Thyroid gland (tissue), 4 donors: ENCODE measurements around the gene TGFBR3. TPM values are rescaled to one million over a fixed set of nuclear protein-coding genes. Genes with fewer than 3 reads are reported as not detected.

Experiments used
- DNase-seq, 2 donors: peaks; one replicate each; pipeline ENCODE4 v3.0.0-alpha.2; 2019
- H3K27ac ChIP-seq, 3 donors: fragments of 200-600 bp; sonication (generic); 1 replicate in 2 of 3; 2 replicates in 1 of 3; pipeline ENCODE4 v1.5.1; 2016 to 2019; ENCODE audit warnings: mild to moderate bottlenecking in 1 of 3, moderate library complexity in 1 of 3
- H3K27me3 ChIP-seq: fragments of 200-600 bp; sonication (generic); one replicate; pipeline ENCODE4 v1.5.1; 2019
- H3K36me3 ChIP-seq, 2 donors: fragments of 200-600 bp; sonication (generic); one replicate each; pipeline ENCODE4 v1.5.1; 2016 to 2019
- H3K4me1 ChIP-seq, 2 donors: fragments of 200-600 bp; sonication (generic); one replicate each; pipeline ENCODE4 v1.5.1; 2017 to 2019
- H3K4me3 ChIP-seq, 3 donors: fragments of 200-600 bp; sonication (generic); replicated peaks in 1 of 3; 1 replicate in 2 of 3; 2 replicates in 1 of 3; pipeline ENCODE4 v1.5.1; 2016; ENCODE audit warnings: mild to moderate bottlenecking in 1 of 3
- H3K9me3 ChIP-seq: fragments of 200-600 bp; sonication (generic); one replicate; pipeline ENCODE4 v1.5.1; 2017
- CTCF ChIP-seq, 6 experiments: fragments of 200-600 bp in 3 of 6; fragments of 450-650 bp in 3 of 6; sonication (generic) in 3 of 6; IDR thresholded peaks; one replicate each; pipeline ENCODE4 v1.5.1; 2016 to 2019; ENCODE audit warnings: antibody characterized with exemption in 6 of 6, mild to moderate bottlenecking in 2 of 6, inconsistent platforms in 1 of 6, moderate library complexity in 1 of 6
- POLR2A ChIP-seq, 2 donors: fragments of 450-650 bp; IDR thresholded peaks; one replicate each; pipeline ENCODE4 v1.6.1; 2017; ENCODE audit warnings: antibody characterized with exemption in 2 of 2, mild to moderate bottlenecking in 2 of 2, moderate library complexity in 1 of 2
- WGBS, 2 donors: methylation state at CpG; one replicate each; pipeline ENCODE4 v1.1.5; 2017; 5-methylcytosine and 5-hydroxymethylcytosine counted together
- intact Hi-C: fragments of 100-400 bp; cut with DNase I; formaldehyde crosslinking; loops from one replicate; pipeline ENCODE4 v1.15.1; 2023
- total RNA-seq, 4 donors: library from RNA; depleted of rRNA; stranded (reverse); fragments of >200 nt; gene quantifications; one replicate each; pipeline ENCODE4 v1.2.3, GENCODE V29; 2016

TGFBR3 gene
- total RNA-seq, 4 donors from 2014 or later = 37.2 to 223 (median 106) TPM

- H3K36me3 ChIP-seq = no peaks in the 10 kb centered on the region
- H3K27me3 ChIP-seq = no peaks in the 10 kb centered on the region
- TF ChIP-seq CTCF (IDR thresholded peaks at IDR 0.05) = no peak
- no peak for TF ChIP-seq POLR2A (IDR thresholded peaks at IDR 0.05)
- no peak overlapping the region for H3K27ac ChIP-seq
- H3K9me3 ChIP-seq = no peaks in the 10 kb centered on the region
- no peak for DNase-seq
- 65 to 73% methylated on average over 4 to 5 of the region's 5 CpGs for WGBS, 2 donors
- no peak overlapping the region for H3K4me3 ChIP-seq
- H3K4me1 ChIP-seq = peaks cover 9 to 14% of the 10 kb centered on the region in 2 donors
- intact Hi-C loops = no loop called here
Observed at GRCh38 chr1:91655912-91656449, 230.0 kb downstream of the TGFBR3 start.

GRCh38 chr1:91653183-91653582 is 232.8 kb downstream of the TGFBR3 start:
- no peaks in the 10 kb centered on the region for H3K27me3 ChIP-seq
- TF ChIP-seq POLR2A (IDR thresholded peaks at IDR 0.05) = no peak
- no peak for TF ChIP-seq CTCF (IDR thresholded peaks at IDR 0.05)
- H3K27ac ChIP-seq = no peak overlapping the region
- no peaks in the 10 kb centered on the region for H3K36me3 ChIP-seq
- no peak overlapping the region for H3K4me3 ChIP-seq
- WGBS, 2 donors = 90 to 94% methylated on average over 1 of the region's 1 CpG
- intact Hi-C loops = no loop called here
- no peak for DNase-seq
- peaks cover 9 to 16% of the 10 kb centered on the region in 2 donors for H3K4me1 ChIP-seq
- no peaks in the 10 kb centered on the region for H3K9me3 ChIP-seq

GRCh38 chr1:91651661-91652071 is 234.3 kb downstream of the TGFBR3 start:
- DNase-seq = peak; percentile 23 to 36

GRCh38 chr1:91651243-91651642 is 234.7 kb downstream of the TGFBR3 start:
- H3K36me3 ChIP-seq = no peaks in the 10 kb centered on the region
- TF ChIP-seq CTCF (IDR thresholded peaks at IDR 0.05) (no peak), POLR2A (IDR thresholded peaks at IDR 0.05) (no peak)
- DNase-seq = no peak
- no peak overlapping the region for H3K4me3 ChIP-seq
- WGBS, 2 donors = 81 to 88% methylated on average over 4 of the region's 4 CpGs
- peak overlapping the region in 2 of 3 donors; percentile 52 to 64 for H3K27ac ChIP-seq
- H3K9me3 ChIP-seq = no peaks in the 10 kb centered on the region
- intact Hi-C loops = no loop called here
- no peaks in the 10 kb centered on the region for H3K27me3 ChIP-seq
- peaks cover 9 to 16% of the 10 kb centered on the region in 2 donors for H3K4me1 ChIP-seq

More at GRCh38 chr1:91651661-91652071, 234.3 kb downstream of the TGFBR3 start:
- Histone ChIP-seq H3K4me3 (no peak overlapping the region), H3K9me3 (no peaks in the 10 kb centered on the region), H3K27me3 (no peaks in the 10 kb centered on the region), H3K36me3 (no peaks in the 10 kb centered on the region), H3K4me1 (peaks cover 9 to 16% of the 10 kb centered on the region in 2 donors), H3K27ac (peak overlapping the region in 2 of 3 donors; percentile 52 to 64)
- TF ChIP-seq POLR2A (IDR thresholded peaks at IDR 0.05) (no peak), CTCF (IDR thresholded peaks at IDR 0.05) (no peak)
- 45 to 58% methylated on average over 5 of the region's 5 CpGs for WGBS, 2 donors
- intact Hi-C loops = no loop called here

GRCh38 chr1:91650764-91651163 is 235.2 kb downstream of the TGFBR3 start:
- Histone ChIP-seq H3K36me3 (no peaks in the 10 kb centered on the region), H3K4me1 (peaks cover 9 to 17% of the 10 kb centered on the region in 2 donors), H3K27ac (peak overlapping the region in 2 of 3 donors; percentile 52 to 64), H3K9me3 (no peaks in the 10 kb centered on the region), H3K27me3 (no peaks in the 10 kb centered on the region), H3K4me3 (no peak overlapping the region)
- TF ChIP-seq CTCF (IDR thresholded peaks at IDR 0.05) (no peak), POLR2A (IDR thresholded peaks at IDR 0.05) (no peak)
- intact Hi-C loops = no loop called here
- WGBS, 2 donors = 75% methylated on average over 1 of the region's 1 CpG; no CpG with 5 or more reads in 1 of the 2 donors
- peak; percentile 21 to 31 for DNase-seq
